ENCODE results near the gene PEX14. TPM values are rescaled to one million over a fixed set of nuclear protein-coding genes. Genes with fewer than 3 reads are reported as not detected.

The PEX14 gene
- total and polyA plus RNA-seq, 2 experiments from 2014 or later = 10.0 to 20.9 TPM

DNA sequence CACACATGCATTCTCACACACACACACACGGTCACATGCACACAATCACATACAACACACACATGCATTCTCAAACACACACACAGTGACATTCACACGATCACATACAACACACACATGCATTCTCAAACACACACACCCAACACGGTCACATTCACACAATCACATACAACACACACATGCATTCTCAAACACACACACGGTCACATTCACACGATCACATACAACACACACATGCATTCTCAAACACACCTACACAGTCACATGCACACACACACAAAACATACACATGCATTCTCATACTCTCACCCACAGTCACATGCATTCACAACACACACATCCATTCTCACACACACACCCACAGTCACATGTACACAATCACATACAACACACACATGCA lies 186.7 kb downstream of the PEX14 start:
- no peak overlapping the region for H2AFZ ChIP-seq
- 97% methylated on average over 5 of the region's 5 CpGs for WGBS (ENCODE audit: low lambda C conversion rate, missing lambda C conversion rate)
- peaks cover 14% of the 10 kb centered on the region for H3K4me1 ChIP-seq (ENCODE audit: insufficient read depth)
- H3K4me2 ChIP-seq = no peak overlapping the region
- H3K27me3 ChIP-seq = no peaks in the 10 kb centered on the region
- H3K9me2 ChIP-seq (replicated peaks; ENCODE audit: insufficient read depth) = no peaks in the 10 kb centered on the region
- TF ChIP-seq EZH2 (IDR thresholded peaks at IDR 0.05; ENCODE audit: borderline replicate concordance) = no peak
- TF ChIP-seq, protein P1, sequence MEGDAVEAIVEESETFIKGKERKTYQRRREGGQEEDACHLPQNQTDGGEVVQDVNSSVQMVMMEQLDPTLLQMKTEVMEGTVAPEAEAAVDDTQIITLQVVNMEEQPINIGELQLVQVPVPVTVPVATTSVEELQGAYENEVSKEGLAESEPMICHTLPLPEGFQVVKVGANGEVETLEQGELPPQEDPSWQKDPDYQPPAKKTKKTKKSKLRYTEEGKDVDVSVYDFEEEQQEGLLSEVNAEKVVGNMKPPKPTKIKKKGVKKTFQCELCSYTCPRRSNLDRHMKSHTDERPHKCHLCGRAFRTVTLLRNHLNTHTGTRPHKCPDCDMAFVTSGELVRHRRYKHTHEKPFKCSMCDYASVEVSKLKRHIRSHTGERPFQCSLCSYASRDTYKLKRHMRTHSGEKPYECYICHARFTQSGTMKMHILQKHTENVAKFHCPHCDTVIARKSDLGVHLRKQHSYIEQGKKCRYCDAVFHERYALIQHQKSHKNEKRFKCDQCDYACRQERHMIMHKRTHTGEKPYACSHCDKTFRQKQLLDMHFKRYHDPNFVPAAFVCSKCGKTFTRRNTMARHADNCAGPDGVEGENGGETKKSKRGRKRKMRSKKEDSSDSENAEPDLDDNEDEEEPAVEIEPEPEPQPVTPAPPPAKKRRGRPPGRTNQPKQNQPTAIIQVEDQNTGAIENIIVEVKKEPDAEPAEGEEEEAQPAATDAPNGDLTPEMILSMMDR (IDR thresholded peaks at IDR 0.05; ENCODE audit: poor library complexity) = no peak
- TF ChIP-seq EZH2phosphoT487 (IDR thresholded peaks at IDR 0.05; ENCODE audit: low read depth, severe bottlenecking, unreplicated experiment) = no peak
- H3K4me3 ChIP-seq = no peak overlapping the region
- no peaks in the 10 kb centered on the region for H4K20me1 ChIP-seq (ENCODE audit: insufficient read depth, poor library complexity, severe bottlenecking)
- H3K36me3 ChIP-seq (replicated peaks; ENCODE audit: insufficient read depth, low read depth) = no peaks in the 10 kb centered on the region
- H3K79me2 ChIP-seq = no peaks in the 10 kb centered on the region
- DNase-seq (ENCODE audit: low spot score) = no peak
- H3K27ac ChIP-seq = no peak overlapping the region
- no peaks in the 10 kb centered on the region for H3K9me3 ChIP-seq (ENCODE audit: low read depth)

DNA sequence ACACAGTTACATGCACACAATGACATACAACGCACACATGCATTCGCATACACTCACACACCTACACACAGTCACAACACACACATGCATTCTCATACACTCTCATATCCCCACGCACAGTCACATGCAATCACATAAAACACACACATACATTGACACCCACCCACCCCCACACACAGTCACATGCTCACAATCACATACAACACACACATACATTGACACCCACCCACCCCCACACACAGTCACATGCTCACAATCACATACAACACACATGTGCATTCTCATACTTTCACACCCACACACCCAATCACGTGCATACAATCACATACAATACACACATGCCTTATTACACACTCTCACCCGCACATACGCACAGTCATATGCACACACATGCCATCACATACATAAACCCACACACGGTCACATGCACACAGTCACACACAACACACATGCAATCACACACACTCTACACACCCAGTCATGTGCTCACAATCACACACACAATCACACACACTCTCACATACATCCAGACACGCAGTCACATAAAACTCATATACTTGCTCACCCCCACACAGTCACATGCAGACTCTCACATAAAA lies 187.4 kb downstream of the PEX14 start:
- DNase-seq (ENCODE audit: low spot score) = no peak
- no peak overlapping the region for H3K27ac ChIP-seq
- H2AFZ ChIP-seq = no peak overlapping the region
- no peak overlapping the region for H3K4me2 ChIP-seq
- H3K4me3 ChIP-seq = no peak overlapping the region
- no peaks in the 10 kb centered on the region for H3K79me2 ChIP-seq
- H3K27me3 ChIP-seq = no peaks in the 10 kb centered on the region
- TF ChIP-seq, protein P1 (IDR thresholded peaks at IDR 0.05; ENCODE audit: poor library complexity) = no peak
- no peak for TF ChIP-seq EZH2 (IDR thresholded peaks at IDR 0.05; ENCODE audit: borderline replicate concordance)
- TF ChIP-seq EZH2phosphoT487 (IDR thresholded peaks at IDR 0.05; ENCODE audit: low read depth, severe bottlenecking, unreplicated experiment) = no peak
- H4K20me1 ChIP-seq (ENCODE audit: insufficient read depth, poor library complexity, severe bottlenecking) = no peaks in the 10 kb centered on the region
- no peaks in the 10 kb centered on the region for H3K9me3 ChIP-seq (ENCODE audit: low read depth)
- H3K4me1 ChIP-seq (ENCODE audit: insufficient read depth) = peaks cover 14% of the 10 kb centered on the region
- H3K9me2 ChIP-seq (replicated peaks; ENCODE audit: insufficient read depth) = no peaks in the 10 kb centered on the region
- 99% methylated on average over 8 of the region's 8 CpGs for WGBS (ENCODE audit: low lambda C conversion rate, missing lambda C conversion rate)
- H3K36me3 ChIP-seq (replicated peaks; ENCODE audit: insufficient read depth, low read depth) = no peaks in the 10 kb centered on the region

DNA sequence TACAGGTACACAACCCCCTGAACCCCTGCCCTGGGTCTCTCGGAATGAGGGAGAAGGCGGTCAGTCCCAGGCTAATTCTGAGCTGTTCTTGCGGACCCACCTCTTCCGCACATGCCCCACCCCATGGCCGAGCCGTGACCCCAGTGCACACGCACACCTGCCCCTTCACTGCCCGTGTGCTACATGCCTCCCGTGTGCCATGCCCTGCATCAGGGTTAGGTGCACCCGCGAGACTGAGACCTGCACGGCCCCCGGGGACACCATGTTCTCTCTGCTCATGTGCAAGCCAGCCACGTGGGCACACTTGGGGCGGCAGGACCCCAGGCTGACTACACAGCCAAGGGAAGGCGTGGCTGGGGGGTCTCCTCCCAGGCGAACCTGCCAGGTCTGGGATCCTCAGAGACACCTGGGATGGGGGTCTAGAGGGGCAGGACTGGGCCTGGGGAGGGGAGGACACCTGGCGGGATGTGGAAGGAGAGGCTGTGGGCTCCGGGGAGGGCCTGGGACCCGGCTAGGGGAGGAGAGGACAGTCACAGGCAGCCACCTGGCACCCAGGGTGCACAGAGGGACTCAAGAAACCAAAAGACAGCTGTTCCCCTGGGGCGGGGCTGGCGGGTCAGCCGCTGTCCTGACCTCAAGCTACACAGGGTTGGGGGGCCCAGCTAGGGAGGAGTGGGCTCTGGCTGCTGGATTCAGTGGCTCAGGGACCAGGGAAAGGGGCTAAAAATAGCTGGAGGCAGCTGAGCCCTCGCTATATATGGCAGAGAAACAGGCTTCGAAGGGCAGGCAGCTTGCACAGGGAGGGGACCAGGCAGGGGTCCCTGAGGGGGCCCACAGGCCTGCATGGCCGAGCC lies 188.3 kb downstream of the PEX14 start:
- no peak overlapping the region for H3K4me3 ChIP-seq
- H3K79me2 ChIP-seq = no peaks in the 10 kb centered on the region
- no peaks in the 10 kb centered on the region for H3K9me3 ChIP-seq (ENCODE audit: low read depth)
- no peaks in the 10 kb centered on the region for H3K27me3 ChIP-seq
- no peak for DNase-seq (ENCODE audit: low spot score)
- H3K9me2 ChIP-seq (replicated peaks; ENCODE audit: insufficient read depth) = no peaks in the 10 kb centered on the region
- no peak overlapping the region for H2AFZ ChIP-seq
- H3K27ac ChIP-seq = no peak overlapping the region
- peak overlapping the region; percentile 53 for H3K4me2 ChIP-seq
- no peaks in the 10 kb centered on the region for H3K36me3 ChIP-seq (replicated peaks; ENCODE audit: insufficient read depth, low read depth)
- peaks cover 22% of the 10 kb centered on the region for H3K4me1 ChIP-seq (ENCODE audit: insufficient read depth)
- H4K20me1 ChIP-seq (ENCODE audit: insufficient read depth, poor library complexity, severe bottlenecking) = no peaks in the 10 kb centered on the region
- no peak for TF ChIP-seq EZH2 (IDR thresholded peaks at IDR 0.05; ENCODE audit: borderline replicate concordance)
- TF ChIP-seq EZH2phosphoT487 (IDR thresholded peaks at IDR 0.05; ENCODE audit: low read depth, severe bottlenecking, unreplicated experiment) = no peak
- TF ChIP-seq, protein P1 (IDR thresholded peaks at IDR 0.05; ENCODE audit: poor library complexity) = no peak
- 87% methylated on average over 22 of the region's 26 CpGs for WGBS (ENCODE audit: low lambda C conversion rate, missing lambda C conversion rate)

Data from hepatocyte (in vitro differentiated cells).